ENCODE measurements around the gene APLP2. TPM values are rescaled to one million over a fixed set of nuclear protein-coding genes. Genes with fewer than 3 reads are reported as not detected.

The APLP2 gene
- total RNA-seq, 1 experiment from 2014 or later = 345 TPM

- Mint-ChIP-seq H3K36me3 (peaks cover 8% of the 10 kb centered on the region; the same call in 1 of the 2 replicates), H3K4me3 (no peak overlapping the region), H3K27ac (no peak overlapping the region)
These were observed 8.0 kb downstream of the APLP2 start for GRCh38 chr11:130077671-130078070.

More at GRCh38 chr11:130077671-130078070, 8.0 kb downstream of the APLP2 start:
- no peaks in the 10 kb centered on the region for H3K27me3 Mint-ChIP-seq (ENCODE audit: low read depth)
- DNase-seq (ENCODE audit: low spot score) = no peak
- peaks cover 20% of the 10 kb centered on the region for H3K4me1 Mint-ChIP-seq
- TF ChIP-seq TEAD4 (CRISPR knock-in tag; IDR thresholded peaks at IDR 0.05) = no peak
- TF ChIP-seq ZBTB21 (CRISPR knock-in tag; IDR thresholded peaks at IDR 0.05; ENCODE audit: borderline replicate concordance) = no peak
- TF ChIP-seq MLX (CRISPR knock-in tag; IDR thresholded peaks at IDR 0.05) = no peak
- TF ChIP-seq STAT6 (CRISPR knock-in tag; conservative IDR thresholded peaks at IDR 0.05; ENCODE audit: low read depth) = no peak
- TF ChIP-seq NFE2L1 (CRISPR knock-in tag; IDR thresholded peaks at IDR 0.05) = no peak
- TF ChIP-seq FOXP1 (CRISPR knock-in tag; IDR thresholded peaks at IDR 0.05; ENCODE audit: borderline replicate concordance) = no peak
- no peak for TF ChIP-seq MAX (CRISPR knock-in tag; IDR thresholded peaks at IDR 0.05)
- no peak for TF ChIP-seq ZNF396 (CRISPR knock-in tag; IDR thresholded peaks at IDR 0.05; ENCODE audit: borderline replicate concordance)
- TF ChIP-seq TEAD1 (CRISPR knock-in tag; IDR thresholded peaks at IDR 0.05) = no peak
- TF ChIP-seq IRF1 (CRISPR knock-in tag; IDR thresholded peaks at IDR 0.05) = no peak
- no peak for TF ChIP-seq EMX1 (CRISPR knock-in tag; IDR thresholded peaks at IDR 0.05)
- no peak for TF ChIP-seq FOXP4 (CRISPR knock-in tag; IDR thresholded peaks at IDR 0.05)
- TF ChIP-seq NR3C1 (CRISPR knock-in tag; conservative IDR thresholded peaks at IDR 0.05; ENCODE audit: low read depth) = no peak
- TF ChIP-seq E2F1 (CRISPR knock-in tag; IDR thresholded peaks at IDR 0.05) = no peak
- TF ChIP-seq ATF1 (CRISPR knock-in tag; IDR thresholded peaks at IDR 0.05) = no peak
- no peak for TF ChIP-seq NFATC4 (CRISPR knock-in tag; IDR thresholded peaks at IDR 0.05)
- TF ChIP-seq E2F5 (CRISPR knock-in tag; IDR thresholded peaks at IDR 0.05) = no peak
- CTCF ChIA-PET = interaction anchor here (1.3 to 1.5 kb wide), 2 partner anchors 9 to 69 kb away, joined by 3 read pairs; no protein-coding TSS in a partner anchor
- ATAC-seq = no peak
- POLR2A ChIA-PET = interaction anchor here (0.6 to 0.7 kb wide), 2 partner anchors 21 to 1732 kb away, joined by 3 read pairs; no protein-coding TSS in a partner anchor
- H3K9me3 Mint-ChIP-seq = no peaks in the 10 kb centered on the region

Data from WTC11 (cell line).